GM12891 (cell line): ENCODE measurements around the gene RBMS2.
"Not testable (repeated sequence)": the region's sequence is repeated elsewhere in the genome, so short reads cannot be mapped to it uniquely, and the experiment has no call there.

ENCODE experiments used
- DNase-seq: peaks from one replicate; pipeline ENCODE4 v3.0.0; 2011; ENCODE audit warnings: low spot score; ENCODE audit not compliant: insufficient read length
- FAIRE-seq: peaks from 2 replicates; lab custom pipeline; 2011; peaks lifted over from hg19 to GRCh38; lab: Jason Lieb, UNC
- PAX5 ChIP-seq: IDR thresholded peaks from 2 replicates; pipeline ENCODE4 v1.6.1; 2011; ENCODE audit warnings: low read length, moderate library complexity, mild to moderate bottlenecking; ENCODE audit not compliant: insufficient read depth, severe bottlenecking
- POLR2A ChIP-seq: IDR thresholded peaks from 2 replicates; pipeline ENCODE4 v1.6.1; 2011; ENCODE audit warnings: low read depth, low read length, control low read depth
- POLR2AphosphoS5 ChIP-seq: IDR thresholded peaks from 2 replicates; pipeline ENCODE4 v1.6.1; 2011; ENCODE audit warnings: low read depth, low read length, control low read depth
- POU2F2 ChIP-seq: IDR thresholded peaks from 2 replicates; pipeline ENCODE4 v1.6.1; 2011; ENCODE audit warnings: low read depth, mild to moderate bottlenecking, control low read depth, low read length, moderate library complexity
- SPI1 ChIP-seq: IDR thresholded peaks from 2 replicates; pipeline ENCODE4 v1.6.1; 2011; ENCODE audit warnings: low read depth, low read length, control low read depth
- TAF1 ChIP-seq: IDR thresholded peaks from 2 replicates; pipeline ENCODE4 v1.6.1; 2011; ENCODE audit warnings: low read depth, low read length, control low read depth

Gene RBMS2

DNA sequence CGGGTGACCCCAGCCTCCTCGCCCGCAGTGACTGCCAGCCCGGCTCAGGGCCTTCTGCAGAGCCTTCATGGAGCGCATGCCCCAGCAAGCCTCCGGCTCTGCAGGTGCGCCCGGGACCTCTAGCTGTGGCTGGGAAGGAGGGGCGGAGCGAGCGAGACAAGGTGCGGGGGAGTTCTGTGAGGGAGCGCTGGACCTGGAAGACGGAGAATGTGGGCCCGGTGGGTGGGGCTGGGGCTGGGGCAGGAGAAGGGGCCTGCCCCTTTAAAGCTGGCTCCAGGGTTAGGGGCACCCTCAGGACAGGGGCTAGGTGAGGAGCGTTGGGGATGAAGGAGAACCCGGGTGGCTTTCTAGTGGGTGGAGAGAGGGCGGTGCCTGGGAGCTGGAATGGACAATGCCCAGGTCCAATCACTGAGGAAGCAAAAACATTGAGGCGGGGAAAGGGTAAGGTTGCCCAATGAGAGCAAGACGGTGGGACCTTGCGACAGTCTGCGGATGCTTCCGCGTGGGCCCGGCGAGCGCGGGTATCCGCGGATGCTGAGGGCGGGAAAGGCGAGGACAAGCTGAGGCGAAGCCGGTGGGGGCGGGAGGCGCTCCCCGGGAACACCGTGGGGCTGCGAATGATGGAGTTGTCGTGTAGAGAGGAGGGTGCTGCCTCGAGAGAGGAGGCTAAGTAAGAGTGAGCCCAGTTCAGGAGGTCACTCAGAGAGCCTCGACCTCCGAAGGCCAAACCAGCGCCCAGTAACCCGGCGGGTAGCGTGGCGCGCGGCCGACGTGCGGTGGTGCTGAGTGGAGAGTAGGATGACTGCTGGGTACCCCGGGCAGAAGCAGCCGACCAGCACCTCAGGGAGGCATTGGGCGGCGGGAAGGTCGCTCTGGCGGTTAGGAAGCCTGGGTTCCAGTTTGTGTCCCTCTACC, 33.3 kb upstream of the RBMS2 start, which contains the start of gene GLS2:
GLS2 (minus strand) TSS at position 121 of the 915 bp plus-strand sequence; CDS start at position 78, 43 bp downstream.
- TF ChIP-seq PAX5 = no peak
- no peak for TF ChIP-seq SPI1
- TF ChIP-seq POLR2AphosphoS5 = no peak
- no peak for TF ChIP-seq TAF1
- no peak for TF ChIP-seq POU2F2
- TF ChIP-seq POLR2A = no peak
- FAIRE-seq (peak; percentile 93), DNase-seq (peak; percentile 88)

DNA sequence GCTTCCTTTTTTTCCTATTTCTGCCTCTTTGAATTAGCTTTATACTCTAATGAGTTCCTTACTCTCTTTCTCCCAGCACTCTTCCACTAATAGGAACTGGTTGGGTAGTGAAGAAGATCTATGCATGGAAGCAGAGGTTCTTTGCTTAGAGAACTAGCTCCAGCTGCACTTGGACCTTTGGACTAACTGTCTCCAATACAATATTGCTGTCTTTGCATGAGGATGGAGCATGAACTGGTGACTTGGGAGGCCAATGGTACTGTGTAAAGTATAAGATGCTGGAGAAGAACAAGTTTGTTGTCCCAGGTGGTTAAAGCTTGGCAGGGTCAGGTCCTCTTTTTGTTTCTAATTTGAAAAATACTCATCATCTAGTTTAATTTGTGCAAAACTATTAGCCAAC, 31.3 kb upstream of the RBMS2 start:
- TF ChIP-seq POU2F2 (no peak), PAX5 (no peak), SPI1 (no peak), TAF1 (no peak), POLR2AphosphoS5 (no peak), POLR2A (no peak)
- FAIRE-seq (no peak), DNase-seq (no peak)

DNA sequence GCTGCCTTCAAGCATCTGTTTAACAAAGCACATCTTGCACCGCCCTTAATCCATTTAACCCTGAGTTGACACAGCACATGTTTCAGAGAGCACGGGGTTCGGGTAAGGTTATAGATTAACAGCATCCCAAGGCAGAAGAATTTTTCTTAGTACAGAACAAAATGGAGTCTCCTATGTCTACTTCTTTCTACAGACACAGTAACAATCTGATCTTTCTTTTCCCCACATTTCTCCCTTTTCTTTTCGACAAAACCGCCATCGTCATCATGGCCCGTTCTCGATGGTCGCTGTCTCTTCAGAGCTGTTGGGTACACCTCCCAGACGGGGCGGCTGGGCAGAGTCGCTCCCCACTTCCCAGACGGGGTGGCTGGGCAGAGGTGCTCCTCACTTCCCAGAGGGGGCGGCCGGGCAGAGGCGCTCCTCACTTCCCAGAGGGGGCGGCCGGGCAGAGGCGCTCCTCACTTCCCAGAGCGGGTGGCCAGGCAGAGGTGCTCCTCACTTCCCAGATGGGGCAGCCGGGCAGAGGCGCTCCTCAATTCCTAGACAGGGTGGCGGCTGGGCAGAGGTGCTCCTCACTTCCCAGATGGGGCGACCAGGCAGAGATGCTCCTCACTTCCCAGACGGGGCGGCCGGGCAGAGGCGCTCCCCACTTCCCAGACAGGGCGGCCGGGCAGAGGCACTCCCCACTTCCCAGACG, 28.1 kb upstream of the RBMS2 start:
- DNase-seq, FAIRE-seq: not testable (repeated sequence)

DNA sequence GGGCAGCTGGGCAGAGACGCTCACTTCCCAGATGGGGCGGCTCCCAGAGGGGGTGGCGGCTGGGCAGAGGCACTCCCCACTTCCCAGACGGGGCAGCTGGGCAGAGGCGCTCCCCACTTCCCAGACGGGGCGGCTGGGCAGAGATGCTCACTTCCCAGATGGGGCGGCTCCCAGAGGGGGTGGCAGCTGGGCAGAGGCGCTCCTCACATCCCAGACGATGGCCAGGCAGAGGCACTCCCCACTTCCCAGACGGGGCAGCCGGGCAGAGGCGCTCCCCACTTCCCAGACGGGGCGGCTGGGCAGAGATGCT, 27.6 kb upstream of the RBMS2 start:
- not testable (repeated sequence) for FAIRE-seq

DNA sequence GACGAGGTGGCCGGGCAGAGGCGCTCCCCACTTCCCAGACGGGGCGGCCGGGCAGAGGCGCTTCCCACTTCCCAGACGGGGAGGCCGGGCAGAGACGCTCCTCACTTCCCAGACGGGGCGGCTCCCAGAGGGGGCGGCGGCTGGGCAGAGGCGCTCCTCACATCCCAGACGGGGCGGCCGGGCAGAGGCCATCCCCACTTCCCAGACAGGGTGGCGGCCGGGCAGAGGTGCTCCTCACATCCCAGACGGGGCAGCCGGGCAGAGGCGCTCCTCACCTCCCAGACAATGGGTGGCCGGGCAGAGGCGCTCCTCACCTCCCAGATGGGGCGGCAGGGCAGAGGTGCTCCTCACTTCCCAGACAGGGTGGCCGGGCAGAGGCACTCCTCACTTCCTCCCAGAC, 27.1 kb upstream of the RBMS2 start:
- FAIRE-seq, DNase-seq: not testable (repeated sequence)

More for the DNA sequence above, 27.6 kb upstream of the RBMS2 start:
- DNase-seq = not testable (repeated sequence)

DNA sequence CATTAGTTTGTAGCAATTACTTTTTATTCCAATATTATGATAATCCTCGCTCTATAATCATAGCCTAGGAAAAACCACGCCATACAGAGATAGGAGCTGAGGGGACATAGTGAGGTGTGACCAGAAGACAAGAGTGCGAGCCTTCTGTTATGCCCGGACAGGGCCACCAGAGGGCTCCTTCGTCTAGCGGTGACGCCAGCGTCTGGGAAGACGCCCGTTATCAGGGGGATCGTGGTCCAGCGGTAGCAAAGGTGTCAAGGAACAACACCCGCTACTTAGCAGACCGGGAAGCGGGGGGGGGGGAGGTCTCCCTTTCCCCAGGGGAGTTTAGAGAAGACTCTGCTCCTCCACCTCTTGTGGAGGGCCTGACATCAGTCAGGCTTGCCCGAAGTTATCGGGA, 24.9 kb upstream of the RBMS2 start:
- not testable (repeated sequence) for DNase-seq
- FAIRE-seq = peak; percentile 33

DNA sequence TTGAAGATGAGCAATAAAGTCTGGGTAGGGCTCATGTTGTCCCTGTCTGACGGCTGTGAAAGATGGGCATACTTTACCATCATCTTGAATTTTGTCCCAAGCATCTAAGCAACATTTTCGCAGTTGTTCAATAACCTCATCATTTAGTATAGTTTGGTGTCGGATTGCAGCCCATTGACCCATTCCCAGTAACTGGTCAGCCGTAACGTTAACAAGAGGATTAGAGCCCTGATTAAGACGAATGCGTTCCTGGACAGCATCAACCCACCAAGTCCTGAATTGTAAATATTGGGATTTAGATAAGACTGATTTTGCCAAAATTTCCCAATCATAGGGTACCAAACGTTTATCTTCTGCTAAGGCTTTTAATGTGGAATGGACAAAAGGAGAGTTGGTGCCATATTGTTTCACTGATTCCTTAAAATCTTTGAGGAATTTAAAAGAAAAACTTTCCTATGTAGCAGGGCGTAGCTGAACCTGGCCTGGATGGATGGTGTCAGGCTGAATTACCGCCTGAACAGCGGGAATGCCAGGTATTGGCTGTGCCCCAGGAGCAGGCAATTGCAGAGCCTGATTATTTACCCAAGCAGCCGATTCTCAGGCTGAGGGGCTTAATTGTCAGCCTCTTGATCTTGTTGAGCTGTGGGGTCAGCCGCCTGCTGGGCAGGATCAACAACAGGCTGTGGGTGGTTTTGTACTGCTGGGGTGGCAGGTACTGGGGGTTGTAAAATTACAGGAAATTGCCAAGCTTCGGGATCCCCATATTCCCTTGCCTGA, 23.3 kb upstream of the RBMS2 start:
- FAIRE-seq, DNase-seq: not testable (repeated sequence)

DNA sequence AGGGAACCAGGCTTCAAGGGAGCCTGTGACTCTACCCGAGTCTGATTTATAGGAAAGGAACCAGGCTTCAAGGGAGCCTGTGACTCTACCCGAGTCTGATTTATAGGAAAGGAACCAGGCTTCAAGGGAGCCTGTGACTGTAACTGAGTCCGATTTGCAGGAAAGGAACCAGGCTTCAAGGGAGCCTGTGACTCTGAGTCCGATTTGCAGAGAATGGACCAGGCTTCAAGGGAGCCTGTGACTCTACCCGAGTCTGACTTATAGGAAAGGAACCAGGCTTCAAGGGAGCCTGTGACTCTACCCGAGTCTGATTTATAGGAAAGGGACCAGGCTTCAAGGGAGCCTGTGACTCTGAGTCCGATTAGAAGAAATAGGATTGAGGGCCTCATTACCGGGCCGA, 22.2 kb upstream of the RBMS2 start:
- not testable (repeated sequence) for DNase-seq, FAIRE-seq

DNA sequence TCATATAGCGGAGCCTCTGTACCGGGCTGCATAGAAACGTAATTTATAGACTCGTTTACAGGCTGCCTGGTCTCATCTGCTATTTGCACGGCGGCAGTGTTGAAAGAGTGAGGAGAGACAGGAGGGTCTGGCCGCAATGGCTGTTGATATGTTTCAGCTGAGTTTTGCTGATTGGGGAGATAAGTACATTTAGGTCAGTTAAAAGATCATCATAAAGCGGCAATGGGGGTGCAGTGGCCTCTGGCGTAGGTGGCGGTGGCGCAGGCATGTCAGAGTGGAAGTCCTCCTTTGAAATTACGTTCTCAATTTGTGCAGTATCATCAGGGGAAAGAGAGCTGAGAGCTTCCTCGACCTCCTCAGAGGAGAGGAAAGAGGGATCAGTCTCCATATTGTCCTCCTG, 21.7 kb upstream of the RBMS2 start:
- DNase-seq, FAIRE-seq: not testable (repeated sequence)

DNA sequence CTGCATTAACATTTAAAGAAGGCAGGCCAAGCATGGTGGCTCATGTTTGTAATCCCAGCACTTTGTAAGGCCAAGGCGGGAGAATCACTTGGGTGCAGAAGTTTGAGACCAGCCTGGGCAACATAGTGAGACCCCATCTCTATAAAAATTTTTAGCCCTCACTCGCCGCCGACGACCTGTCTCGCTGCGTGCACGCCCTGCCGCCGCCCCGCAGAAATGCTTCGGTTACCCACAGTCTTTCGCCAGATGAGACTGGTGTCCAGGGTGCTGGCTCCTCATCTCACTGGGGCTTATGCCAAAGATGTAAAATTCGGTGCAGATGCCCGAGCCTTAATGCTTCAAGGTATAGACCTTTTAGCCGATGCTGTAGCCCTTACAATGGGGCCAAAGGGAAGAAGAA, 10.8 kb upstream of the RBMS2 start:
- DNase-seq = no peak
- no peak for FAIRE-seq
- TF ChIP-seq SPI1 = no peak
- no peak for TF ChIP-seq TAF1
- no peak for TF ChIP-seq PAX5
- no peak for TF ChIP-seq POU2F2
- no peak for TF ChIP-seq POLR2AphosphoS5
- TF ChIP-seq POLR2A = no peak

DNA sequence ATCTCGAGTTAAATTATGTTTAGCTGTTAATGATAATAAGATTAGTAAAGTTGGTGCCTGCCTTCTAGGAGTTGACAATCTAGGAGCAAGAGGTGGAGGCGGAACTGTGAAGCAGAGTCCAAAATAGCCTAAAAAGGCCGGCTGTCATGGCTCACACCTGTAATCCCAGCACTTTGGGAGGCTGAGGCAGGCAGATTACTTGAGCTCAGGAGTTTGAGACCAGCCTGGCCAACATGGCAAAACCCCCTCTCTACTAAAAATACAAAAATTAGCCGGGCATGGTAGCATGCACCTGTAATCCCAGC, 7.7 kb upstream of the RBMS2 start:
- DNase-seq, FAIRE-seq: not testable (repeated sequence)

DNA sequence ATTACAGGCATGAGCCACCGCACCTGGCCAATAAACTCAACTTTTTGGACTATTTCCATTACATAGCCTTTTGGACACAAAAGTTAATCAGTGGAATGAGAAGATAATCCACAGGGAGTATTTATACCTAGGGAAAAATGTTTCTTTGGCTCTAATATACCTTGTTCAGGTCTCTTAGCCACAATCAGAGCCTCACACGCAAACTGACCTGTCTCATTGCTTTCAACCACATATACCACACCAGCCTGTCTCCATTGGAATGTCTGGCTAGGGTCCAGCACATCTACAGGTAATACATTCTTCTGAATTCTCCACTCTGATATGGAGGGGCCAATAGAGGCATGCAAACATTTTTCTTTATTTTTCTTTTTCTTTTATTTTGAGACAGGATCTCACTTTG, 3.8 kb upstream of the RBMS2 start:
- no peak for FAIRE-seq
- DNase-seq = no peak
- TF ChIP-seq POLR2AphosphoS5 (no peak), TAF1 (no peak), PAX5 (no peak), POU2F2 (no peak), SPI1 (no peak), POLR2A (no peak)
